ENCODE measurements around the gene TRAPPC3. TPM values are rescaled to one million over a fixed set of nuclear protein-coding genes. Genes with fewer than 3 reads are reported as not detected.

Gene TRAPPC3
- total and polyA plus RNA-seq, 2 donors (not counting 1 experiment from before 2014, with no cell fraction given), result 40.5 to 42.1 TPM

DNA sequence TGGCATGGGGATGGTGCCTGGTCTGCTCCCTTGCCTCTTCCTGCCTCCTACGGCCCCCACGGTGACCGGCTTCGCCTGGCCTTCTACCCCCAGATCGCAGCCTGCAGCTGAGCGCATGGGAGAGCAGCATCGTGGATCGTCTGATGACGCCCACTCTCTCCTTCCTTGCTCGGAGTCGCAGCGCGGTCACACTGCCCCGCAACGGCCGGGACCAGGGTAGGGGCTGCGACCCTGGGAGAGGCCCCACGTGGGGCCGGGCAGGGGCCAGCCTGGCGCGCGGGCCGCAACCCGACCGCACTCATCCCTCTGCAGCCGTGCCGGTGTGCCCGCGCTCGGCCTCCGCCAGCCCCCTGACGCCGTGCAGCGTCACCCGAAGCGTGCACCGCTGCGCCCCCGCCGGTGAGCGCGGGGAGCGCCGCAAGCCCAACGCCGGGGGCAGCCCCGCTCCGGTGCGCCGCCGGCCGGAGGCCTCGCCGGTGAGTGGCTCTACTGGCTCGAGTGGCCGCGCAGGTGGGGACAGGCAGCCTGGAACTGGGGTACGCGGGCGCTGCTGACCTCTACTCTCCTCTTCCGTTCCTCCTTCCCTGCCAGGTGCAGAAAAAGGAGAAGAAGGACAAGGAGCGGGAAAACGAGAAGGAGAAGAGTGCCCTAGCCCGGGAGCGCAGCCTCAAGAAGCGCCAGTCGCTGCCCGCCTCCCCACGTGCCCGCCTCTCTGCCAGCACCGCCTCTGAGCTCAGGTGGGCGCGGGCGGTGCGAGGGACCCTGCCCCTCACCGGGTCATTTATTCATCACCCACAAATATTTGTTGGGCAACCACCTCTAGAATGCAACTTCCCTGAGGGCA lies 27.0 kb upstream of the TRAPPC3 start:
- Histone ChIP-seq H3K9me3 (ENCODE audit: control extremely low read depth in 1 of 3, control insufficient read depth in 2 of 3, insufficient read depth in 1 of 3, low read length in 2 of 3) (no peaks in the 10 kb centered on the region), H3K79me2 (ENCODE audit: control insufficient read depth, insufficient read depth, low read length) (peaks cover 7% of the 10 kb centered on the region), H4K20me1 (ENCODE audit: control insufficient read depth, insufficient read depth, low read length, poor library complexity, severe bottlenecking) (peaks cover 10% of the 10 kb centered on the region), H3K36me3 (replicated peaks in 1 of 2; ENCODE audit: control extremely low read depth in 1 of 2, control insufficient read depth in 1 of 2, extremely low read depth in 1 of 2, insufficient read depth in 2 of 2, low read length in 1 of 2) (peaks cover 8 to 78% of the 10 kb centered on the region in 2 experiments), H3K27me3 (replicated peaks in 1 of 4; ENCODE audit: control extremely low read depth in 1 of 4, control insufficient read depth in 3 of 4, insufficient read depth in 4 of 4, low read length in 3 of 4) (no peaks in the 10 kb centered on the region), H3K4me2 (replicated peaks; ENCODE audit: low read depth, low read length, poor library complexity, severe bottlenecking) (no peak overlapping the region), H2AFZ (ENCODE audit: insufficient read depth, low read depth, low read length, poor library complexity, severe bottlenecking) (no peak overlapping the region), H3K9ac (ENCODE audit: low read length) (no peak overlapping the region), H3K4me1 (ENCODE audit: control insufficient read depth in 2 of 2, insufficient read depth in 2 of 2, low read length in 2 of 2) (peaks cover 11 to 13% of the 10 kb centered on the region in 2 donors), H3K27ac (ENCODE audit: low read length in 2 of 2) (no peak overlapping the region), H3K4me3 (ENCODE audit: control extremely low read depth in 1 of 5, extremely low read depth in 1 of 5, insufficient read depth in 1 of 5, low read depth in 2 of 5, low read length in 4 of 5) (no peak overlapping the region)
- no peak for ATAC-seq (ENCODE audit: low read depth)
- Mint-ChIP-seq H3K4me1 (peaks cover 17% of the 10 kb centered on the region), H3K9me3 (ENCODE audit: insufficient read depth) (no peaks in the 10 kb centered on the region), H3K4me3 (no peak overlapping the region), H3K27ac (no peak overlapping the region), H3K27me3 (no peaks in the 10 kb centered on the region)
- ChIA-PET POLR2A (interaction anchor here (0.6 kb wide), 1 partner anchor 86 kb away, joined by 7 read pairs; no protein-coding TSS in a partner anchor), CTCF (no interaction called here)
- TF ChIP-seq, protein P1, sequence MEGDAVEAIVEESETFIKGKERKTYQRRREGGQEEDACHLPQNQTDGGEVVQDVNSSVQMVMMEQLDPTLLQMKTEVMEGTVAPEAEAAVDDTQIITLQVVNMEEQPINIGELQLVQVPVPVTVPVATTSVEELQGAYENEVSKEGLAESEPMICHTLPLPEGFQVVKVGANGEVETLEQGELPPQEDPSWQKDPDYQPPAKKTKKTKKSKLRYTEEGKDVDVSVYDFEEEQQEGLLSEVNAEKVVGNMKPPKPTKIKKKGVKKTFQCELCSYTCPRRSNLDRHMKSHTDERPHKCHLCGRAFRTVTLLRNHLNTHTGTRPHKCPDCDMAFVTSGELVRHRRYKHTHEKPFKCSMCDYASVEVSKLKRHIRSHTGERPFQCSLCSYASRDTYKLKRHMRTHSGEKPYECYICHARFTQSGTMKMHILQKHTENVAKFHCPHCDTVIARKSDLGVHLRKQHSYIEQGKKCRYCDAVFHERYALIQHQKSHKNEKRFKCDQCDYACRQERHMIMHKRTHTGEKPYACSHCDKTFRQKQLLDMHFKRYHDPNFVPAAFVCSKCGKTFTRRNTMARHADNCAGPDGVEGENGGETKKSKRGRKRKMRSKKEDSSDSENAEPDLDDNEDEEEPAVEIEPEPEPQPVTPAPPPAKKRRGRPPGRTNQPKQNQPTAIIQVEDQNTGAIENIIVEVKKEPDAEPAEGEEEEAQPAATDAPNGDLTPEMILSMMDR (IDR thresholded peaks at IDR 0.05), result no peak
- TF ChIP-seq EZH2 (IDR thresholded peaks at IDR 0.05; ENCODE audit: borderline replicate concordance, insufficient read depth, low read depth, low read length, poor library complexity, severe bottlenecking), result no peak
- intact Hi-C loops (cut with micrococcal nuclease), result no loop called here
- no peak for DNase-seq
- WGBS (ENCODE audit: insufficient coverage), result 97% methylated on average over 58 of the region's 76 CpGs
